ENCODE data around the gene FAM3D. TPM values are rescaled to one million over a fixed set of nuclear protein-coding genes. Genes with fewer than 3 reads are reported as not detected.

Gene FAM3D
- total and polyA plus RNA-seq, 2 of the 8 experiments (the other 6 are each of a cell fraction or from before 2014, with no cell fraction given) = not detected

- H3K4me3 ChIP-seq (ENCODE audit: extremely low read depth in 1 of 4, insufficient read depth in 2 of 4, low read depth in 3 of 4, low read length in 4 of 4) = no peak overlapping the region
- H3K4me1 ChIP-seq (replicated peaks in 1 of 4; ENCODE audit: control insufficient read depth in 3 of 4, insufficient read depth in 4 of 4, low read length in 3 of 4) = no peaks in the 10 kb centered on the region
- DNase-seq (ENCODE audit: low read depth in 1 of 2, low spot score in 2 of 2) = no peak
- H3K4me2 ChIP-seq (ENCODE audit: insufficient read depth in 1 of 2, low read depth in 2 of 2, low read length in 2 of 2) = no peak overlapping the region
- H3K23ac ChIP-seq (ENCODE audit: insufficient read length) = no peak overlapping the region
- no peak for TF ChIP-seq POLR2AphosphoS5 (IDR thresholded peaks at IDR 0.05; ENCODE audit: low read depth, low read length)
- no peak for TF ChIP-seq SP1 (IDR thresholded peaks at IDR 0.05; ENCODE audit: low read depth, low read length)
- no peak for TF ChIP-seq SRF (IDR thresholded peaks at IDR 0.05; ENCODE audit: low read depth, low read length)
- TF ChIP-seq KDM1A (IDR thresholded peaks at IDR 0.05; ENCODE audit: borderline replicate concordance, low read length) = no peak
- no peak for TF ChIP-seq TAF1 (IDR thresholded peaks at IDR 0.05; ENCODE audit: low read depth, low read length)
- no peak for TF ChIP-seq GABPA (IDR thresholded peaks at IDR 0.05; ENCODE audit: borderline replicate concordance, insufficient read depth, low read length)
- no peak for TF ChIP-seq ATF2 (IDR thresholded peaks at IDR 0.05; ENCODE audit: low read length)
- TF ChIP-seq SP2 (IDR thresholded peaks at IDR 0.05; ENCODE audit: low read length) = no peak
- no peak for TF ChIP-seq TBP (IDR thresholded peaks at IDR 0.05; ENCODE audit: low read depth, low read length)
- TF ChIP-seq EZH2 (IDR thresholded peaks at IDR 0.05; ENCODE audit: low read depth, low read length, severe bottlenecking) = no peak
- peaks cover 7% of the 10 kb centered on the region; the same call in 1 of the 2 replicates for H3K23me2 ChIP-seq (ENCODE audit: low read depth, low read length)
- H2BK120ac ChIP-seq (replicated peaks; ENCODE audit: low read depth, low read length) = no peak overlapping the region
- no peak overlapping the region for H3K18ac ChIP-seq (ENCODE audit: extremely low read depth, low read length)
- no peak overlapping the region for H4K91ac ChIP-seq (replicated peaks; ENCODE audit: insufficient read length, low read length)
- no peaks in the 10 kb centered on the region for H3K79me1 ChIP-seq (ENCODE audit: low read depth, low read length)
- H3K56ac ChIP-seq (replicated peaks; ENCODE audit: insufficient read length, low read depth, low read length) = no peak overlapping the region
- no peak overlapping the region for H3K27ac ChIP-seq (ENCODE audit: low read depth, low read length)
- peaks cover 0 to 2% of the 10 kb centered on the region in 2 experiments for H4K20me1 ChIP-seq (replicated peaks in 1 of 2; ENCODE audit: control insufficient read depth in 1 of 2, insufficient read depth in 2 of 2, low read length in 2 of 2)
- no peak overlapping the region for H3K4ac ChIP-seq (replicated peaks; ENCODE audit: insufficient read length, low read depth, low read length)
- no peak overlapping the region for H2BK15ac ChIP-seq (ENCODE audit: low read length)
- H3K79me2 ChIP-seq (ENCODE audit: control insufficient read depth in 1 of 2, insufficient read depth in 2 of 2, low read length in 2 of 2) = no peaks in the 10 kb centered on the region
- FAIRE-seq = no peak
- H2AFZ ChIP-seq (ENCODE audit: low read length) = no peak overlapping the region
- ChIA-PET POLR2A (ENCODE audit: partially characterized antibody) (no interaction called here), CTCF (ENCODE audit: partially characterized antibody) (interaction anchor here (1.4 to 4.4 kb wide), 2 partner anchors 16 to 75 kb away, joined by 4 to 12 read pairs; no protein-coding TSS in a partner anchor)
- H4K5ac ChIP-seq (ENCODE audit: insufficient read length, low read depth, low read length) = no peak overlapping the region
- no peak overlapping the region for H2BK20ac ChIP-seq (ENCODE audit: low read length)
- no peak overlapping the region for H4K8ac ChIP-seq (ENCODE audit: extremely low read depth, insufficient read depth, low read length)
- no peak overlapping the region for H3K14ac ChIP-seq (ENCODE audit: insufficient read length)
- no peak overlapping the region for H2AK5ac ChIP-seq (ENCODE audit: low read depth, low read length)
- no peak overlapping the region for H2BK5ac ChIP-seq (ENCODE audit: low read depth, low read length)
- WGBS, 2 experiments (ENCODE audit: extremely low coverage in 1 of 2, insufficient coverage in 1 of 2, insufficient read length in 1 of 2, insufficient replicate concordance in 2 of 2, low coverage in 1 of 2, low lambda C conversion rate in 2 of 2, missing lambda C conversion rate in 1 of 2) = 86% methylated on average over 2 of the region's 2 CpGs; no CpG with 5 or more reads in 1 of the 2 experiments
- no peaks in the 10 kb centered on the region for H3K27me3 ChIP-seq (replicated peaks in 1 of 4; ENCODE audit: control insufficient read depth in 3 of 4, extremely low read depth in 1 of 4, insufficient read depth in 3 of 4, low read length in 3 of 4)
- no peak overlapping the region for H3K9ac ChIP-seq (replicated peaks in 1 of 4; ENCODE audit: extremely low read depth in 1 of 4, low read depth in 3 of 4, low read length in 3 of 4)
- no peak overlapping the region for H2BK12ac ChIP-seq (ENCODE audit: low read depth, low read length)
- no peaks in the 10 kb centered on the region for H3K36me3 ChIP-seq (ENCODE audit: control insufficient read depth in 2 of 4, insufficient read depth in 4 of 4, low read length in 3 of 4)
- no peaks in the 10 kb centered on the region for H3K9me3 ChIP-seq (ENCODE audit: insufficient read depth in 2 of 2, low read depth in 1 of 2, low read length in 1 of 2)
These were observed 9.9 kb downstream of the FAM3D start for GRCh38 chr3:58656631-58657030.
